Daoy (cell line): ENCODE data around the gene CCNC. TPM values are rescaled to one million over a fixed set of nuclear protein-coding genes. Genes with fewer than 3 reads are reported as not detected.

Source experiments
- DNase-seq: peaks from one replicate; pipeline ENCODE4 v3.0.0-alpha.2; 2015; ENCODE audit warnings: low read depth
- total RNA-seq: library from RNA; depleted of rRNA; stranded (reverse); fragments of >200 nt; shearing (Covaris generic); gene quantifications from 2 replicates; pipeline ENCODE4 v1.2.3, GENCODE V29; 2014; rRNA removed

Gene CCNC, protein sequence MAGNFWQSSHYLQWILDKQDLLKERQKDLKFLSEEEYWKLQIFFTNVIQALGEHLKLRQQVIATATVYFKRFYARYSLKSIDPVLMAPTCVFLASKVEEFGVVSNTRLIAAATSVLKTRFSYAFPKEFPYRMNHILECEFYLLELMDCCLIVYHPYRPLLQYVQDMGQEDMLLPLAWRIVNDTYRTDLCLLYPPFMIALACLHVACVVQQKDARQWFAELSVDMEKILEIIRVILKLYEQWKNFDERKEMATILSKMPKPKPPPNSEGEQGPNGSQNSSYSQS
- 136 and 157 TPM in 2 replicates for total RNA-seq

DNA sequence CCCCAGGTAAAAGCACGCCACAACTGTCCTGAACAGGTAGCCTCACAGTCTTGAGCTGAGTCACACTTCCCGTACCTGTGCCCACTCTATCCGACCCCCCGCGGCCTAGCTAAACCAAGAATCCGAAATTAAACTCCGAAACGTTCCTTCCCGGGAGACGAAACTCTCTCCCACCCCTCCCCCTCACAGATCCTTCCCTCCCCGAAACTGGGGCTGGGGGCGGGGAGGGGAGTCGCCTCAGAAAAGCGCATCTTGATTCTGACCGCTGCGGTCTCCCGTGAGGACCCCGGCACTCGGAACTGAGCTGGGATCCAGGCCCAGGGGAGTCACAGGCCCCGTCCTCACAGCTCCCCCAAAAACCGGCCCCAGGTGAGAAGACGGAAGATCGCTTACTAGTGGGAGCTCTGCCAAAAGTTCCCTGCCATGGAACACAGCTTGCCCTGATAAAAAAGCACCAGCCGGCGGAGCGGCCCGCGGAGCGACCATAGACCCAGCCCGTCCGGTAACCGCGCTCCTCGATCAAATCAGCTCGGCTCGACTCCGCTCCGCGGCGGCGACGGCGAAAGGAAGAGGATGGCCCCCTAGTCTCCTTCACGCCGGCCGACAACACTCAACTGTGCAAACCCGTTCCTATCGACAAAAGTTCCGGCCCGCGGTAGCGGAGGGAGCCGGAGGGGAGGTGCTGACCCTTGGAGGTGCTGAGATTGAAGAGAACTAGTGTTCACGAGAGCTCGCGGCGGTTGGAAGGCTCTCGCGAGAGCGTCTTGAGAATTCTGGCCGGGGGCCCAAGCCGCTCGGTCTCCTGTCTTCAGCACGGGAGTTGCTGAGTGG is at the start of gene CCNC:
Gene CCNC, minus strand, starts transcription at position 558 of the 831 bp plus-strand sequence. Its CDS starts 133 bp downstream, at position 425.
- peak; percentile 96 for DNase-seq

DNA sequence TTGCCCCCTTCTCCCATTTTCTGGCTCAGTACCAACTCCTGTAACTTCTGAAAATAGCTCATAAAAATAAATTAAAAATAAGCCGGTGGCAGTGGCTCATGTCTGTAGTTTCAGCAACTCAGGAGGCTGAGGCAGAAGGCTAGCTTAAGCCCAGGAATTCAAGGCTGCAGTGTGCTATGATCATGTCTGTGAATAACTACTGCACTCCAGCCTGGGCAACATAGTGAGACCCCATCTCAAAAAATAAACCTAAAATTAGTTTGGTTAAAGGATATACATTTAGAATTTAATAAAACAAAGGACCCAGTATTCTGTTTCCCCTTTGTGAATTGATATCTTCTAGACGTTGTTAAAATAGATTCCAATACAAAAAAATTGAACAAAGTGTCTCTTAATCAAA is 48.7 kb upstream of the CCNC start:
- no peak for DNase-seq

DNA sequence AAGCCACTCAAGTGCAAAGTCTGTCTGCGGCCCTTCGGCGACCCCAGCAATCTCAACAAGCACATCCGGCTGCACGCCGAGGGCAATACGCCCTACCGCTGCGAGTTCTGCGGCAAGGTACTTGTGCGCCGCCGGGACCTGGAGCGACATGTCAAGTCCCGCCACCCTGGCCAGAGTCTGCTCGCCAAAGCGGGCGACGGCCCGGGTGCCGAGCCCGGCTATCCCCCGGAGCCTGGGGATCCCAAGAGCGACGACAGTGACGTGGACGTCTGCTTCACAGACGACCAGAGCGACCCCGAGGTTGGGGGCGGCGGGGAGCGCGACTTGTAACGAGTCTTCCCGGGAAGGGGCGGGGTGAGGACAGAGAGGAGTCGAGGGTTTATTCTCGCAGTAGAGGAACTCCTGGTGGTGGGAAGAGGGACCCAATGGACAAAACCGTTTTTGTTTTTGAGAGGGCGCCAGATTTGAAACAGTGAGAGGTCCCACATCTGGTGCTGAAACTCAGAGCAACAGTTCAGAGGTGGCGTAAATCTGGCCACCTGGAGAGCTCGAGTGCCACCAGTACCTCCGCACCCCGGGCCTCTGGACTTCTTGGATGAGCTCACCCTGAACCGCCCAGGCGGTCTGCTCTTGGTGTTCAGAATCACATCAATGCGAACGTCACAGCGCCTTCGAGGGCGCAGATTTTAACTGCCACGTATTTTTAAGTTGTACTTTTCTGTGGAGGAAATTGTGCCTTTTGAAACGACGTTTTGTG is 46.1 kb upstream of the CCNC start:
- no peak for DNase-seq

DNA sequence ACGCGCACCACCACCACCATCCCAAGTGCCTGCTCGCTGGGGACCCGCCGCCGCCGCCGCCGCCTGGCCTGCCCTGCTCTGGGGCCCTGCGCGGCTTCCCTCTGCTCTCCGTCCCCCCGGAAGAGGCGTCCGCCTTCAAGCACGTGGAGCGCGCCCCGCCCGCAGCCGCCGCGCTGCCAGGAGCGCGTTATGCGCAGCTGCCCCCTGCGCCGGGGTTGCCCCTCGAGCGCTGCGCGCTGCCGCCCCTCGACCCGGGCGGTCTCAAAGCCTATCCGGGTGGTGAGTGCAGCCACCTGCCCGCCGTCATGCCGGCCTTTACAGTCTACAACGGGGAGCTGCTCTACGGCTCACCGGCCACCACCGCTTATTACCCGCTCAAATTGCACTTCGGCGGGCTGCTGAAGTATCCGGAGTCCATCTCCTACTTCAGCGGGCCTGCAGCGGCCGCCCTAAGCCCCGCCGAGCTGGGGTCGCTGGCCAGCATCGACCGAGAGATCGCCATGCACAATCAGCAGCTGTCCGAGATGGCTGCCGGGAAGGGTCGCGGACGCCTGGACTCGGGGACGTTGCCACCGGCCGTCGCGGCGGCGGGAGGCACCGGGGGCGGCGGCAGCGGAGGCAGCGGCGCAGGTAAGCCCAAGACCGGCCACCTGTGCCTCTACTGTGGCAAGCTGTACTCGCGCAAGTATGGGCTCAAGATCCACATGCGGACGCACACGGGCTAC is 45.4 kb upstream of the CCNC start:
- peak; percentile 72 for DNase-seq

DNA sequence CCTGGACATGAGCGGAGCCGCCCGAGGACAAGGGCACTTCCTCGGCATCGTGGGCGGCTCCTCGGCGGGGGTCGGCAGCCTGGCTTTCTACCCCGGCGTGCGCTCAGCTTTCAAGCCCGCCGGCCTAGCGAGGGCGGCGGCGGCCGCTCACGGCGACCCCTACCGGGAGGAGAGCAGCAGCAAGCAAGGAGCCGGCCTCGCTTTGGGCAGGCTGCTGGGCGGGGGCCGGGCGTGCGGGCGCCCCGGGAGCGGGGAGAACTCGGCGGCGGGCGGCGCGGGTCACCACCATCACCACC is 44.9 kb upstream of the CCNC start:
- peak; percentile 74 for DNase-seq

DNA sequence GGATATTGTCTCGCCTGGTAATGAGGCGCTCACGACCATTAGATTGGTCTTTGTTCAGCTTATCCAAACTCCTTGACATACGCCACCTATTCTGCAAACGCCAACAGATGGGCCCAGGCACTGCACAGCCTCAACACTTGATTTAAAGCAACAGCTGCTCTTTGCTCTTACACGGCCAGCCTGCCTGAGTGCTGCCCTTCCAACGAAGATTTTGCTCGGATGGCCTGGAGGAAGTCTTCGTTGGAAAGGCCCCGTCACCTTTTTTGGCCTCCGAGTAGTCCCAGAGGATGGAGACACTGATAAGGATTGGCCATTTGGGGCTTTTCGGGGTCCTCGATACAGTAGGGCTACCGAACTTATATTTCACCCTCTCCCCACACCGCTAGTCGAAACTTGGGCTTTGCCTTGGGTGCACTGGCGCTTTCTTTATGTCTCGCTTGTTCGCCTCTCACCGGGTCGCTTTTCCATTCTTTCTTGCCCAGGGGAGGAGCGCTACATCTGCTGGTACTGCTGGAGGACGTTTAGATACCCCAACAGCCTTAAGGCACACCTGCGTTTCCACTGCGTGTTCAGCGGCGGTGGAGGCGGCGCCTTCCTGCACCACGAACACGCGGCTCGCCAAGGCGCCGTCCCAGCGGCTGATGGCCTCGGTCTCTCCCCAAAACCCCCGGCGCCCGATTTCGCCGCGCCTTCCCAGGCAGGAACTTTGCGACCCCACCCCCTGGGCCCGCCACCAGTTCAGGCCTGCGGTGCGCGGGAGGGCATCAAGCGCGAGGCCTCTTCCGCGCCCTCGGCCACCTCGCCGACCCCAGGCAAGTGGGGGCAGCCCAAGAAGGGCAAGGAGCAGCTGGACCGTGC is 44.3 kb upstream of the CCNC start:
- no peak for DNase-seq

DNA sequence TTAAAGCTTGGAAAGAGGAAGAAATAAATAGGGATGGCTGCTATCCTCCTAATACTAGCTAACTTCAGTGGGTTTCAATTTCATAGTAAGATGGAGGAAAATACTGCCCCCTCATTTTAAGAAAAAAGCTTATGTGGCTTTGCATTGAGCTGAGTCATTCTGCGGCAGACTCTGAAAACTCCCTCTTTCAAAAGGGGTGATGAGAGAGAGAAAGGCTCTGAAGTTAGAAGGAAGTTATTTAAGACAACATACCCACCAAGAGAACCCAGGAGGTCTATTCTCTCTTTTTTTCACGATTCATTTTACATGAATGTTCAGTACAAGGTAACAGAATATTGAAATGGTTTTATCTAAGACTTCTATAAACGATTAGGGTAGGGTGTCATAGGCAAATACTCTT is 42.7 kb upstream of the CCNC start:
- peak; percentile 39 for DNase-seq

DNA sequence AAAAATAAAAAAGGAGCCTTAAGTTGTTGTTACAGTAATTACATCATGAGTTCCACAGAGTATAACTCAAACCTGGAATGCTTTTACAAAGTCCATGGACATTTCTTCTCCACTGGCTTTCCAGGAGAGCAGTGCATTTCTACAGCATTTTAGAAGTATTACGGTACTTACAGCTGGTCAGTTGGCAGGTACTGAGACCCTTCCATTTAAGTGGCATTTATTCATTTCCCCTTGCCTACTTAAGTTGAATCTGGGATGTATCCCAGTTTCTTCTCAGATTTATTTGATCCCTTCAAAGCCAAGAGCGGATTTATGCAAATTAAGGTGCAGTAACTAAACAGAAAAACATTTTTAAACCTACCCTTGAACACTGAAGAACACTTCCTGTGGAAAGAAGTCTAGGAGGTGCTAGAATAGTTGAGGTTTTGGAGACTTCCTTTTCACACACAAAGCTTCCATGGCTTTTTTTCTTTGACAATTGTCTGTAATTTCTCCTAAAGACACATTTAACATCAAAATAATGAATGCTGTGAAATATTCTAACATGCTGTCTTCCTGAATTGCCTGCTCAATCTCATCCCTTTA is 41.5 kb upstream of the CCNC start:
- no peak for DNase-seq

DNA sequence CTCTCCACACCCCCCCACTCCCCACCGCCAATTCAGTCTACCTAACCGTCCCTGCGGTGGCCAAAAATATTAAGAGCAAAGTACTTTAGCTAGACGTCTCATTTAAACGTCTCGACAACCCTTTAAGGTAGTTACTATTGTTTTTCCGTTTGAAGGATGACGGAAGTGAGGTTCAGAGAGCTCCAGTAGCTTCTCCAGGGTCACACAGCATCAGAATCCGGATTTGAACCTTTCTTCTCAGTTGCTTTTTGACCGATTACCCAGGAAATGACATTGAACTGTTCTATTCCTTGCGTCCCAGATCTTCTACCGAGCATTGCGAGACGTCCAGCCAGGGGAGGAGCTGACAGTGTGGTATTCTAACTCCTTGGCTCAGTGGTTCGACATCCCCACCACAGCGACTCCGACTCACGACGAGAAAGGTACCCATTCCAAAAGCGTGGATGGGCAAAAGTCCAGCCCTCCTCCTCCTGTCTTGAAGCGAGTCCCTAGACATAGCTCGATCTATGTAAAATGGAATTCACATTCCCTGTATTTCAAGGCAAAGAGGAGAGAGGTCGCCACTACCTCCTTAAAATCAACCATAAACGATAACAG is 40.5 kb upstream of the CCNC start:
- no peak for DNase-seq

DNA sequence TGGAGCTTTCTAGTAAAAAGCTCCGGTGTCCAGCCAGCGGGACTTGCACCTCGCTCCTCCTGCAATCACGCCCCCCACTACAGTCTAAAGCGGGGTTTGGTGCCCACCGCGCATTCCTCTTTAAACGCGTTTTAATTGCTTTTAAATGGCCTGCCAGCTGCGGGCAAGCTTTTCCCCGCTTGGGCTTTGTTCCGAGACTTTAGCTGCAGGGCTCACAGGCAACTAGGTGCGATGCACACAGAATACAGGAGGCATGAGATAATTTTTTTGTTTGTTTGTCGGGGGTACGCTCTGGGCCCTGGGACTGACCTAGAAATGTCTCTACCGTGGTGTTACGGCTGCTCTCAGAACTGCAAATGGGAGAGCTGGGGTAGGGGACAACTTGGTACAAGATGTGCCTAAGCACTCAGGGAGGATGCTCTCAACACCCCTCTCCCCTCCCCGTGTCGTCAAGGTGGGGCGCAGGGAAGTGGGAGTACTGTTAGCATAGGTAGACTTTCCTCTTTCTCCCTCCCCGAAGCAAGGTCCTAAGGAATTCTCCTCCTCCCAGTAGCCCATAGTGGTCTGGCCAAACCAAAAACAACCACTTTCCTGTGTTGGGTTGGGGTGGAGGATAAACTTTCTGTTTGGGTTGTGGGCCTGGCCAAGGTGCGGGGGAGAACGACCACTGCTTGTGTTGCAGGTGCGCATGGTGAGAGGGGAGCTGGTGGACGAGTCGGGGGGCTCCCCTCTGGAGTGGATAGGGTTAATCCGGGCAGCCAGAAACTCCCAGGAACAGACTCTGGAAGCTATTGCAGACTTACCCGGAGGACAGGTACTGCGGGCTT is 39.8 kb upstream of the CCNC start:
- DNase-seq: no peak

DNA sequence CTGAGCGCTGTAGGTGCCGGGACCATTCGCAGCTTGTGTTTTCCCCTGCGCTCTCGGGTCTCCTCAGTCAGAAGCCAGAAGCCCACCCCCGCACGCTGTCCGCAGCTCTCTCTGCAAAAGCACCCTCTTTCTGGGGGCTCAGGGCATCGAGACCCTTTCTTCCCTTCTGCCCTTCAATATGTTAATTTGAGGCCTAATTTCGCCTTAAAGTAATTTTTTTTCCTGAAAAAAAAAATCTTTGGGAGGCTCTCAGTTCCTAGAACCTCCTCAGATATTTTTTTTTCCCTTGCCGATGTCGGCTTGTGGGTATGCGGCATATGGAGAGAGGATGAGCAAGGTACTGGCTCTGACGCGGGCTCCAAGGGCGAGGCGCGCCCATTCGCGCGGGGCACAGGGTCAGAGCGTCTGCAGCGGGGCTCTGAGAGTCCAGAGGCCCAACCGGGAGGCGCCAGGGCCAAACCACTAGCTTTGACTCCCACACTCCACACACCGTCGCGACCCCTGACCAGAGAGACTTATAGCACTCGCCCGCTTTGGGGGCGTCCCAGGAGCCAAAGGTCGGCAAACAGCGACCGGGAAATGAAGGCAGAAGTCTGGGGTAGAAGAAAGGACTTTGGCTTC is 39.1 kb upstream of the CCNC start:
- no peak for DNase-seq

DNA sequence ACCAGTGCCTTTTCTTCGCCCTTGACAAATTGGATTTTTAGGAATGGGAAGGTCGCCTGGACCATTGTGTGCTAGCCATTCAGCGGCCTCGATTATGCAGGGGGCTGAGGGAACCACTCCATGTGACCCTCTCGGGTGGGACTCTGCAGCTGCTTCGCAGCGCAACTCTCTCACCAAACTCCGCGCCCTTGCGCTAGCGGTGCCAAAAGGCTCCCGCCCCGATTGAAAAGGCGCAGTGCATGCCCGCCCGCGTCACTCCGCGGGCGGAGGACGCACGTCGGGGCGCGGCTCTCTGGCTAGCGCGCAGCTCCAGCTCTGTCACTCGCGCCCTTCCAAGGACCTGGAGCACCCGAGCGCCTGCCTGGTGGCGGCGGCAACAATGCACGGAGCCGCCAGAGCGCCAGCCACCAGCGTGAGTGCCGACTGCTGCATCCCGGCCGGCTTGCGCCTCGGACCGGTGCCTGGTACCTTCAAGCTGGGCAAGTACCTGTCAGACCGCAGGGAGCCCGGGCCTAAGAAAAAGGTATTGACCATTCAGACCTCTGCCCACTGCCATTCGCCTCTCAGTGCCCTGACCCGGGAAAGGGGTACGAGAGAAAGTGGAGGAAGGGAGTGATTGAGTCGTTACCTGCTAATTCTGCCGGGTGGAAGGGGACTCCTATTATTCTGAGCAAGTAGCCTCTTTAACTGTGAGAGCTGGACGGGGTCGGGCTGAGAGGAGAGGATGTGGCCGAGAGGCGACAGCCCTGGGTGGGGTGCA is 38.4 kb upstream of the CCNC start, which contains the start of gene PRDM13:
Gene PRDM13, plus strand, starts transcription at position 178 of the 760 bp plus-strand sequence. Its CDS starts 202 bp downstream, at position 380.
- peak; percentile 15 for DNase-seq

DNA sequence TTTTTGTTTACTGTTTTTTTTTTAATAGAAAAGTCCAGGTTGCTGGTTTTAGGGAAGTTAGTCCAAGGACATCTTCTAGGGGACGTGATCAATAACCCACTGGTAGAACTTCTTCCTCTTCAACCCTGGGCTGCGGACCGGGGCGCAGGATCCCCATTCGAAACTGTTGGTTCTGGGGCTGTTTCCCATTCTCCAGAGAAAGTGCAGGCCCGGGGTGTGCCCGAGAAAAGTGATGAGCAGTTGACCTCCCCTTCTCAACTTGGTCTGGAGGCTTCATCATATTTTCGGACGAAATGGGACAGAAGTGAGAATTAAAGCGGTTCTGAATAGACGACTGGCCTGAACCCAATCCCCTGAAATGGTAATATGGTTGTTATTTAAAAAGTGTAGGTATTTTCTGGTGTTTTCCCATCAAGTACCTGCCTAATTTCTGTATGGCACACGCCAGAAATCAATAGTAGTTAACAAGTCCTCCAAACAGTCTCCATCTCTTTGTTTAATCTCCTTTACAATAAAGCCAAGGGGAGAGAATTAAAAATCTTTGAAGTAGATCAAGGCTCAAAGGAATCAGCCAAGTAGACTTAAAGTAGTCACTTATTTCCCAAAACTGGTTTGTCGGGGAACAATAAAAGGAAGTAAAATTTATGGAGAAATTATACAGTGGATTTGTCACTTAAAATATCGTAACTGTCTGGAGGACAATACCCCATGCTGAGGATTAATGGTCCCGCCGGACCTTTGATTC is 37.6 kb upstream of the CCNC start:
- DNase-seq: no peak

DNA sequence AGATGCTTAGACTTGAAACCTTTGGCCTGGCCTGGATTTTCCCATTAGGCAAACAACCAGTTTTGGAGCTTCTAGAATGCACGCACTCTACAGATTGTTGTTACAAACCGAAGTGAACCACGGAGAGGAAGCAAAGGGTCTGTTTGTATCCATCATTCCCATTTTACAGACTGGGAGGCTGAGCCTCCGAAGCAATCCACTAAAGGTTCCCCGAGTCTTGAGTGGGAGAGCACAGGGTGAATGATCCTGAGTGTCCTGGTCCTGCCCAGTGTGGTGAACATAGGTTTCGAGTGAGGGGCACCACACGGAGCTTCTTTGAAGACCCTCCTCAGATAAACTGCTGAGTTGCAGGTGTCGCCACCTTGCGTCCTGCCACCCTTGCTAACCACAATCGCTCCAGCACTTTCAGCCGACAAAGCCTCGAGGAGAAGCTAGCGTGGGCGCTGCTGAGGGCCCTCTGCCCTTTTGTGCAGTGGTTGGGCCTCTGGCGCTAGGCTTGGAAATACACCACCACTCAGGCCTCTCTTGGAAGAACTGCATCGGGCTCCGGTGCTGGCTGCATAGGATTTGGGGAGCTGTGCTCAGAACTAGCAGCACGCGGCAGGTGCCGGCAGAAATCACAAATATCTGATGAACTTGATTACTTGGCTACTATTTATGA is 36.7 kb upstream of the CCNC start:
- DNase-seq: no peak

DNA sequence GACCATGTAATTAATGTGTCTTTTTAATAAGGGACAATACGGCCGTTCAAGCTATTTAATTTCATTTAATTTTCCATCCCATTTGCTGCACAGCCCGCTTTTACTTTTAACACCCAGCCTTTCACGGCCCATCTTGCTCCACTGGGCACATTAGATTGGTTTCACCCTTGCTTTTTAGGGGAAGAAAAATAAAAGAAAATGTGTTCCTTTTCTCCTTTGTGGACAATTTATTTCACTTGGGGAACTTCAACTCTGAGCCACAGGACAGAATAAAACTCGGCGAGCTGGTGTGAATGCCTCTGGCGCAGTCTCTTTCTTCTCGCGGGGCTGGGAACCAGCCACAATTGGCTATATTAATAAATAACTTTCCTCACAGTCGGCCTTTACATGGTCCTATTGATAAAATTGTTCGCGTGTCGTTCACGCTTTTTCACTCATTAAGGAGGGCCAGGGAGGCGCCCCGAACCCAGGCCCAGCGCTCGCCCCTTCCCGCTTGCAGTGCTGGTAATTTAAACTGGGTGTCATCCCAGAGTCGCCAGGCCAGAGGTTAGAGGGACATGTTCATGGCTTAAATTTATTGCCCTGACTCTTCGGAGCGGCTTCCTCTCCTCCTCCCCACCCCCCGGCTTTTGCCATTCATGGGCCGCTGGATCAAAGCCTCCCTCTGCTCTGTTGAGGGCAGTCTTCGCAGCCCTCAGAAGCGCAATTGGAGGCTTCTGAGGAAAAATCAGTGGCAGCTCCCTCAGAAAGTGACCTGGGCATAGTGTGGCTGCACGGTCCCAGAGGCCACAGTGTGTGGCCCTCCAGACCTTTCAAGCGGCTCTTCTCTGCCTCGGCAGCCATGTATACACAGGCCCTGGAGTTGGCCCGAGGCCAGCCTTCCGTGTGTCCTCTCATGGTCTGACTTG is 36.0 kb upstream of the CCNC start:
- no peak for DNase-seq
